GM23338 (cell line): ENCODE data around the gene MRPS7. TPM values are rescaled to one million over a fixed set of nuclear protein-coding genes. Genes with fewer than 3 reads are reported as not detected.

Source experiments
- ATAC-seq: fragments of 200-7000 bp; cut with Tn5 transposase; 3 replicates; pipeline ENCODE4 v1.9.1; 2020
- DNase-seq: peaks from one replicate; pipeline ENCODE4 v3.0.0-alpha.2; 2015; ENCODE audit warnings: low spot score
- H2AFZ ChIP-seq: fragments of 200-600 bp; sonication (generic); 2 replicates; pipeline ENCODE4 v1.8.0; 2016; ENCODE audit warnings: antibody characterized with exemption, mild to moderate bottlenecking, moderate library complexity
- H3F3A ChIP-seq: fragments of 200-600 bp; sonication (generic); replicated peaks from 2 replicates; pipeline ENCODE4 v1.8.0; 2017; ENCODE audit warnings: antibody characterized with exemption, mixed run types, low read depth
- H3K27ac ChIP-seq: fragments of 200-600 bp; sonication (generic); 2 replicates; pipeline ENCODE4 v1.6.1; 2016; ENCODE audit warnings: low read depth
- H3K27me3 ChIP-seq: fragments of 200-600 bp; sonication (generic); 2 replicates; pipeline ENCODE4 v1.8.0; 2016; ENCODE audit warnings: mild to moderate bottlenecking, mixed run types, moderate library complexity; ENCODE audit not compliant: insufficient read depth
- H3K36me3 ChIP-seq: fragments of 200-600 bp; sonication (generic); 2 replicates; pipeline ENCODE4 v1.8.0; 2016; ENCODE audit warnings: mild to moderate bottlenecking; ENCODE audit not compliant: insufficient read depth
- H3K4me1 ChIP-seq: fragments of 200-600 bp; sonication (generic); 2 replicates; pipeline ENCODE4 v1.8.0; 2016; ENCODE audit warnings: mild to moderate bottlenecking, moderate library complexity; ENCODE audit not compliant: insufficient read depth
- H3K4me2 ChIP-seq: fragments of 200-600 bp; sonication (generic); 2 replicates; pipeline ENCODE4 v1.7.1; 2017; ENCODE audit warnings: mixed run types
- H3K4me3 ChIP-seq: fragments of 200-600 bp; sonication (generic); 2 replicates; pipeline ENCODE4 v1.6.1; 2016; ENCODE audit warnings: mixed run types
- H3K79me2 ChIP-seq: fragments of 200-600 bp; sonication (generic); replicated peaks from 2 replicates; pipeline ENCODE4 v1.8.0; 2017; ENCODE audit warnings: mild to moderate bottlenecking; ENCODE audit not compliant: insufficient read depth
- H3K9me2 ChIP-seq: fragments of 200-600 bp; sonication (generic); 2 replicates; pipeline ENCODE4 v1.8.0; 2017; ENCODE audit not compliant: insufficient read depth
- H4K20me1 ChIP-seq: fragments of 200-600 bp; sonication (generic); replicated peaks from 2 replicates; pipeline ENCODE4 v1.8.0; 2017; ENCODE audit warnings: mild to moderate bottlenecking; ENCODE audit not compliant: insufficient read depth
- H3K27ac Mint-ChIP-seq: 2 replicates; pipeline ENCODE4 v1.8.0; 2020; ENCODE audit warnings: inconsistent platforms, mild to moderate bottlenecking, moderate library complexity, mixed read lengths
- H3K27me3 Mint-ChIP-seq: 3 replicates; pipeline ENCODE4 v1.8.0; 2022; ENCODE audit warnings: low read depth, mild to moderate bottlenecking, moderate library complexity, mixed read lengths, inconsistent platforms; ENCODE audit not compliant: insufficient read depth, poor library complexity
- H3K36me3 Mint-ChIP-seq: 3 replicates; pipeline ENCODE4 v1.8.0; 2021; ENCODE audit warnings: low read depth, mild to moderate bottlenecking, inconsistent platforms, moderate library complexity, mixed read lengths
- H3K4me1 Mint-ChIP-seq: 3 replicates; pipeline ENCODE4 v1.8.0; 2020; ENCODE audit warnings: mild to moderate bottlenecking, inconsistent platforms, mixed read lengths
- H3K4me3 Mint-ChIP-seq: 3 replicates; pipeline ENCODE4 v1.8.0; 2021; ENCODE audit warnings: moderate library complexity, mild to moderate bottlenecking, inconsistent platforms, mixed read lengths
- H3K9me3 Mint-ChIP-seq: 3 replicates; pipeline ENCODE4 v1.8.0; 2020; ENCODE audit warnings: moderate library complexity, mild to moderate bottlenecking, inconsistent platforms, mixed read lengths
- CREB1 ChIP-seq: fragments of 250-450 bp; sonication (Bioruptor Pico); IDR thresholded peaks from 2 replicates; pipeline ENCODE4 v1.5.0; 2020; ENCODE audit warnings: low read depth, mild to moderate bottlenecking, moderate library complexity
- EZH2phosphoT487 ChIP-seq: fragments of 200-600 bp; sonication (generic); IDR thresholded peaks from one replicate; pipeline ENCODE4 v1.8.1; 2018; ENCODE audit warnings: antibody characterized with exemption; ENCODE audit not compliant: unreplicated experiment
- JUNB ChIP-seq: IDR thresholded peaks from one replicate; pipeline ENCODE4 v1.6.1; 2016; ENCODE audit warnings: antibody characterized with exemption; ENCODE audit not compliant: unreplicated experiment
- ZNF114 ChIP-seq: fragments of 250-450 bp; sonication (Bioruptor Pico); IDR thresholded peaks from 2 replicates; pipeline ENCODE4 v1.5.0; 2020; ENCODE audit warnings: mild to moderate bottlenecking, moderate library complexity
- ZNF331 ChIP-seq: fragments of 250-450 bp; sonication (Bioruptor Pico); IDR thresholded peaks from 2 replicates; pipeline ENCODE4 v1.5.0; 2020; ENCODE audit warnings: low read depth, mild to moderate bottlenecking, moderate library complexity
- ZNF462 ChIP-seq: fragments of 250-450 bp; sonication (Bioruptor Pico); IDR thresholded peaks from 2 replicates; pipeline ENCODE4 v1.5.0; 2020; ENCODE audit warnings: mild to moderate bottlenecking, moderate library complexity
- polyA plus RNA-seq: library from polyadenylated mRNA; unstranded; fragments of >200 nt; fragmentation: Nextera tagmentation; extraction: Ambion mirVana; gene quantifications from 2 replicates; pipeline ENCODE4 v1.2.1, GENCODE V29; 2016
- total RNA-seq: library from RNA; depleted of rRNA; stranded (reverse); fragments of >200 nt; shearing (Covaris generic); gene quantifications from 2 replicates; pipeline ENCODE4 v1.2.3, GENCODE V29; 2014
- TF ChIP-seq, protein P1 (sequence below), 2 experiments: fragments of 200-600 bp in 1 of 2; sonication (generic) in 1 of 2; conservative IDR thresholded peaks; 2 replicates each; pipeline versions ENCODE4 v1.5.1 to v1.6.1; 2016 to 2017; ENCODE audit warnings: antibody characterized with exemption in 2 of 2, low read depth in 2 of 2, mild to moderate bottlenecking in 2 of 2, moderate library complexity in 1 of 2

MRPS7 gene
- total and polyA plus RNA-seq, 2 experiments from 2014 or later = 60.6 to 114 TPM

DNA sequence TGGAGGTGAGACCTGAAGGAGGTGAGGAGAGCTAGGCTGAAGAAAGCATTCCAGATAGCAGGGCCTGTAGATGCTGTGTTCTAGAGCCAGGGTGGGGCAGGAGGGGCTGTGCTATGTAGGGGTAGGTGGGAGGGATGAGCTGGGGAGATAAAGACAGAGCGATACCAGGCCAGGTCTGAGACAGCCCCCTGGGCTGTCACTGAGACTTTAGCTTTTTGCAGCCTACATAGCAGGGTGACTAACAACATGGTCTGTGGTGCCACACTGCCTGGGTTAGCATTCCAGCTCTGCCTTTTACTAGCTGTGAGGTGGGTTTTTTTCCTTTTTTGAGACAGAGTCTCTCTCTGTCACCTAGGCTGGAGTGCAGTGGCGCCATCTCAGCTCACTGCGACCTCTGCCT, 41.9 kb upstream of the MRPS7 start:
- Histone ChIP-seq H3K27me3 (no peaks in the 10 kb centered on the region), H2AFZ (no peak overlapping the region), H3K4me1 (no peaks in the 10 kb centered on the region), H3K4me2 (no peak overlapping the region), H3K4me3 (no peak overlapping the region), H3K9me2 (no peaks in the 10 kb centered on the region), H3K27ac (no peak overlapping the region), H3K79me2 (0 out of 2 replicates have a peak, but pooled peaks cover 4% of the 10 kb centered on the region), H3K36me3 (peaks cover 49% of the 10 kb centered on the region), H3F3A (0 out of 2 replicates have a peak, but pooled peaks cover 14% of the 10 kb centered on the region), H4K20me1 (peaks cover 7% of the 10 kb centered on the region)
- Mint-ChIP-seq H3K36me3 (peaks cover 71% of the 10 kb centered on the region), H3K4me3 (no peak overlapping the region), H3K27me3 (no peaks in the 10 kb centered on the region), H3K27ac (no peak overlapping the region), H3K4me1 (no peaks in the 10 kb centered on the region), H3K9me3 (no peaks in the 10 kb centered on the region; the same call in 2 of the 3 replicates)
- TF ChIP-seq EZH2phosphoT487 = no peak
- ATAC-seq (no peak), DNase-seq (no peak)

- H3K36me3 ChIP-seq = peaks cover 43% of the 10 kb centered on the region
These were observed 36.7 kb upstream of the MRPS7 start for GRCh38 chr17:75225016-75225415.

More at GRCh38 chr17:75225016-75225415, 36.7 kb upstream of the MRPS7 start:
- no peaks in the 10 kb centered on the region for H3K9me3 Mint-ChIP-seq
- no peaks in the 10 kb centered on the region for H3K27me3 ChIP-seq
- no peak for ATAC-seq
- H3K27ac Mint-ChIP-seq = no peak overlapping the region
- H2AFZ ChIP-seq = no peak overlapping the region
- no peaks in the 10 kb centered on the region for H3K9me2 ChIP-seq
- H3K36me3 Mint-ChIP-seq = peaks cover 71% of the 10 kb centered on the region
- no peak overlapping the region for H3K4me3 Mint-ChIP-seq
- TF ChIP-seq JUNB (no peak), CREB1 (CRISPR knock-in tag) (no peak), ZNF114 (CRISPR knock-in tag) (no peak), EZH2phosphoT487 (no peak), ZNF462 (CRISPR knock-in tag) (no peak), ZNF331 (CRISPR knock-in tag) (no peak)
- TF ChIP-seq, protein P1, sequence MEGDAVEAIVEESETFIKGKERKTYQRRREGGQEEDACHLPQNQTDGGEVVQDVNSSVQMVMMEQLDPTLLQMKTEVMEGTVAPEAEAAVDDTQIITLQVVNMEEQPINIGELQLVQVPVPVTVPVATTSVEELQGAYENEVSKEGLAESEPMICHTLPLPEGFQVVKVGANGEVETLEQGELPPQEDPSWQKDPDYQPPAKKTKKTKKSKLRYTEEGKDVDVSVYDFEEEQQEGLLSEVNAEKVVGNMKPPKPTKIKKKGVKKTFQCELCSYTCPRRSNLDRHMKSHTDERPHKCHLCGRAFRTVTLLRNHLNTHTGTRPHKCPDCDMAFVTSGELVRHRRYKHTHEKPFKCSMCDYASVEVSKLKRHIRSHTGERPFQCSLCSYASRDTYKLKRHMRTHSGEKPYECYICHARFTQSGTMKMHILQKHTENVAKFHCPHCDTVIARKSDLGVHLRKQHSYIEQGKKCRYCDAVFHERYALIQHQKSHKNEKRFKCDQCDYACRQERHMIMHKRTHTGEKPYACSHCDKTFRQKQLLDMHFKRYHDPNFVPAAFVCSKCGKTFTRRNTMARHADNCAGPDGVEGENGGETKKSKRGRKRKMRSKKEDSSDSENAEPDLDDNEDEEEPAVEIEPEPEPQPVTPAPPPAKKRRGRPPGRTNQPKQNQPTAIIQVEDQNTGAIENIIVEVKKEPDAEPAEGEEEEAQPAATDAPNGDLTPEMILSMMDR (conservative IDR thresholded peaks at IDR 0.05; ENCODE audit: low read depth in 2 of 2) = no peak
- 0 out of 2 replicates have a peak, but pooled peaks cover 8% of the 10 kb centered on the region for H3F3A ChIP-seq
- no peaks in the 10 kb centered on the region for H3K79me2 ChIP-seq
- peaks cover 3% of the 10 kb centered on the region for H4K20me1 ChIP-seq
- no peak overlapping the region for H3K4me2 ChIP-seq
- H3K4me3 ChIP-seq = no peak overlapping the region
- H3K4me1 ChIP-seq = no peaks in the 10 kb centered on the region
- peaks cover 3% of the 10 kb centered on the region for H3K27me3 Mint-ChIP-seq
- no peak overlapping the region for H3K27ac ChIP-seq
- no peak for DNase-seq
- H3K4me1 Mint-ChIP-seq = no peaks in the 10 kb centered on the region
